ENCODE results near the gene FAM161B.

FAM161B gene

DNA sequence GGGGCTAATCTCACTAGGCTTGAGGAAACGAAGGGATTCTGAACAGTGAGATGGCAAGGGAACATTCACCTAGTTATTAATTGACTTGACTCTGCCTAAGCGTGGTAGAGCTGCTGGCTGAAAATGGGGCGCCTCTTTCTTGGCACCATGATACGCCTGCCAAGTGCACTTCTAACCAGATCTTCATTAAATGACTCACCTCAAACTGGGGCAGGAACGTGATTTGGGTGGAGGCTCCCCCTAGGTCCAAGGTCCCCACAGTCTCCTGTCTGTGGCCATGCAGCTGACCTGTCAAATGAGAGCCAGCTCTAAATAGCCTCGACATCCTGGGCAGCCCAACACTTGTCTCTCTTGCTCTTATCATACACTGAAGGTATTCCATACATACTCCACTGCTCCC, 26.2 kb upstream of the FAM161B start:
- no peak for TF ChIP-seq BHLHE40 (IDR thresholded peaks at IDR 0.05; ENCODE audit: borderline replicate concordance)
- TF ChIP-seq LEF1 (IDR thresholded peaks at IDR 0.05; ENCODE audit: borderline replicate concordance): no peak
- no peak for TF ChIP-seq SP1 (IDR thresholded peaks at IDR 0.05)
- no peak for TF ChIP-seq PKNOX1 (IDR thresholded peaks at IDR 0.05)
- no peak for TF ChIP-seq L3MBTL2 (conservative IDR thresholded peaks at IDR 0.05)
- no peak for TF ChIP-seq FOXA1 (IDR thresholded peaks at IDR 0.05)
- no peak for TF ChIP-seq TARDBP (IDR thresholded peaks at IDR 0.05)
- TF ChIP-seq SUZ12 (IDR thresholded peaks at IDR 0.05): no peak
- TF ChIP-seq NFRKB (IDR thresholded peaks at IDR 0.05): no peak
- no peak for TF ChIP-seq CTBP1 (IDR thresholded peaks at IDR 0.05; ENCODE audit: borderline replicate concordance)
- TF ChIP-seq FOXM1 (IDR thresholded peaks at IDR 0.05; ENCODE audit: borderline replicate concordance): no peak
- TF ChIP-seq ARNT (IDR thresholded peaks at IDR 0.05): no peak
- no peak for TF ChIP-seq HDGF (IDR thresholded peaks at IDR 0.05; ENCODE audit: borderline replicate concordance)
- no peak for TF ChIP-seq FOXK2 (IDR thresholded peaks at IDR 0.05)
- TF ChIP-seq ZNF384 (IDR thresholded peaks at IDR 0.05): no peak
- no peak for TF ChIP-seq ELF4 (IDR thresholded peaks at IDR 0.05)
- CTCF ChIA-PET: no interaction called here
- no peak for DNase-seq (ENCODE audit: extremely low spot score)

DNA sequence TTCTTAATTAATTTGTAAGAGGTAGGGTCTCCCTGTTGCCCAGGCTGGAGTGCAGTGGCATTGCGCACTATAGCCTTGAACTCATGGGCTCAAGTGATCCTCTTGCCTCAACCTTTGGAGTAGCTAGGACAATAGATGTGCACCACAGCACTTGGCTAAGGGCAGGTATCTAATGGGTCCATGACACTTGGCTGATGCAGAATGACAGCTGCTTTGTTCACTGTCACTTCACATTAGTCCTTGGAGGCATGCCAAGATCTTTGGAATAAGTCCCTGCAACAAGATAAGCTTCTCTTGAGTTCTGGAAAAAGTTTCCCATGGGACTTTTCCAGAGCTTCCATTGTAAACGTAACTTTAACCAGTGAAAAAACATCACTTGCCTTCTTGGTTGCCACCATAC, 23.6 kb upstream of the FAM161B start:
- POLR2A ChIA-PET: interaction anchor here (0.7 kb wide), 1 partner anchor 24 kb away, joined by 3 read pairs; the partner anchor contains the start of genes COQ6 and FAM161B
- no peak for DNase-seq (ENCODE audit: extremely low spot score)
- CTCF ChIA-PET: no interaction called here
- TF ChIP-seq SP1 (IDR thresholded peaks at IDR 0.05) (no peak), SUZ12 (IDR thresholded peaks at IDR 0.05) (no peak), FOXM1 (IDR thresholded peaks at IDR 0.05; ENCODE audit: borderline replicate concordance) (no peak), ZNF384 (IDR thresholded peaks at IDR 0.05) (no peak), CTBP1 (IDR thresholded peaks at IDR 0.05; ENCODE audit: borderline replicate concordance) (no peak), HDGF (IDR thresholded peaks at IDR 0.05; ENCODE audit: borderline replicate concordance) (no peak)

More for the DNA sequence above, 26.2 kb upstream of the FAM161B start:
- POLR2A ChIA-PET: no interaction called here

- ChIA-PET POLR2A (no interaction called here), CTCF (no interaction called here)
- TF ChIP-seq SP1 (IDR thresholded peaks at IDR 0.05): no peak
- no peak for TF ChIP-seq SUZ12 (IDR thresholded peaks at IDR 0.05)
- TF ChIP-seq LEF1 (IDR thresholded peaks at IDR 0.05; ENCODE audit: borderline replicate concordance): no peak
- TF ChIP-seq CTBP1 (IDR thresholded peaks at IDR 0.05; ENCODE audit: borderline replicate concordance): no peak
- TF ChIP-seq ZNF384 (IDR thresholded peaks at IDR 0.05): no peak
- TF ChIP-seq ELF4 (IDR thresholded peaks at IDR 0.05): no peak
- no peak for TF ChIP-seq HDGF (IDR thresholded peaks at IDR 0.05; ENCODE audit: borderline replicate concordance)
- no peak for TF ChIP-seq L3MBTL2 (conservative IDR thresholded peaks at IDR 0.05)
- no peak for TF ChIP-seq BHLHE40 (IDR thresholded peaks at IDR 0.05; ENCODE audit: borderline replicate concordance)
- no peak for TF ChIP-seq FOXM1 (IDR thresholded peaks at IDR 0.05; ENCODE audit: borderline replicate concordance)
- TF ChIP-seq FOXK2 (IDR thresholded peaks at IDR 0.05): no peak
- no peak for TF ChIP-seq TARDBP (IDR thresholded peaks at IDR 0.05)
- TF ChIP-seq NFRKB (IDR thresholded peaks at IDR 0.05): no peak
- TF ChIP-seq FOXA1 (IDR thresholded peaks at IDR 0.05): no peak
Observed at GRCh38 chr14:73968885-73969284, 19.0 kb upstream of the FAM161B start.

DNA sequence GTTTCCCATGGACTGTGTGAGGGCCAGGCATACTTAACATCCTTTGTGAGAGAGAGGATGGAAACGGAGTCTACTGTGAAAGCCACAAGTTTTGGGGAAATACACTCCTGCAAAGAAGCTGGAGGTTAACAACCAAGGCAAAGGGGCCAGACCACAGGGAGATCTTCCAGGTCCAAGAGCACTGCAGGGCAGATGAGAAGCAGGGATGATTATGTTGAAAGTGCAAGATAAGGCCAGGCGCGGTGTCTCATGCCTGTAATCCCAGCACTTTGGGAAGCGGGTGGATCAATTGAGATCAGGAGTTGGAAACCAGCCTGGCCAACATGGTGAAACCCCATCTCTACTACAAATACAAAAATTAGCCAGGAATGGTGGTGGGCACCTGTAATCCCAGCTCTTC, 15.3 kb upstream of the FAM161B start:
- TF ChIP-seq FOXA1 (IDR thresholded peaks at IDR 0.05) (no peak), ARNT (IDR thresholded peaks at IDR 0.05) (no peak), LEF1 (IDR thresholded peaks at IDR 0.05; ENCODE audit: borderline replicate concordance) (no peak), ZNF384 (IDR thresholded peaks at IDR 0.05) (no peak), PKNOX1 (IDR thresholded peaks at IDR 0.05) (no peak), HDGF (IDR thresholded peaks at IDR 0.05; ENCODE audit: borderline replicate concordance) (no peak), FOXM1 (IDR thresholded peaks at IDR 0.05; ENCODE audit: borderline replicate concordance) (no peak), BHLHE40 (IDR thresholded peaks at IDR 0.05; ENCODE audit: borderline replicate concordance) (no peak), SUZ12 (IDR thresholded peaks at IDR 0.05) (no peak), L3MBTL2 (conservative IDR thresholded peaks at IDR 0.05) (no peak), ELF4 (IDR thresholded peaks at IDR 0.05) (no peak)
- DNase-seq (ENCODE audit: extremely low spot score): no peak
- ChIA-PET CTCF (no interaction called here), POLR2A (no interaction called here)

More at GRCh38 chr14:73968885-73969284, 19.0 kb upstream of the FAM161B start:
- no peak for DNase-seq (ENCODE audit: extremely low spot score)

DNA sequence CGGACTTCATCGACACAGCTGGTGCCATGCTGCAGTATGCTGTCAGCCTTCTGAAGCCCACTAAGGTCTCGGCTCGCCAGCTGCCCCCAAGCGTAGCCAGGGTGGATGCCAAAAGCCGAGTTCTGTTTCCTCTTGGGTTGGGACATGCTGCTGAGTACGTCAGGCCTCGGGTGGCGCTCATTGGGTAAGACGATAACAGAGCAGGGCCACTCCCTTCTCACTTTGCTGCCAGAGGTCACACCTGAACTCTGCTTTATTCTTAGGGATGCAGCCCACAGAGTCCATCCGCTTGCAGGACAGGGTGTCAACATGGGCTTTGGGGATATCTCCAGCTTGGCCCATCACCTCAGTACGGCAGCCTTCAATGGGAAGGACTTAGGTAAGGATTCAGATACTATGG, 11.3 kb upstream of the FAM161B start:
- DNase-seq (ENCODE audit: extremely low spot score): no peak
- ChIA-PET POLR2A (no interaction called here), CTCF (no interaction called here)
- TF ChIP-seq FOXA1 (IDR thresholded peaks at IDR 0.05) (no peak), CTBP1 (IDR thresholded peaks at IDR 0.05; ENCODE audit: borderline replicate concordance) (no peak), PKNOX1 (IDR thresholded peaks at IDR 0.05) (no peak), L3MBTL2 (conservative IDR thresholded peaks at IDR 0.05) (no peak), ZNF384 (IDR thresholded peaks at IDR 0.05) (no peak), LEF1 (IDR thresholded peaks at IDR 0.05; ENCODE audit: borderline replicate concordance) (no peak), NFRKB (IDR thresholded peaks at IDR 0.05) (no peak), ELF4 (IDR thresholded peaks at IDR 0.05) (no peak), FOXM1 (IDR thresholded peaks at IDR 0.05; ENCODE audit: borderline replicate concordance) (no peak), HDGF (IDR thresholded peaks at IDR 0.05; ENCODE audit: borderline replicate concordance) (no peak)

DNA sequence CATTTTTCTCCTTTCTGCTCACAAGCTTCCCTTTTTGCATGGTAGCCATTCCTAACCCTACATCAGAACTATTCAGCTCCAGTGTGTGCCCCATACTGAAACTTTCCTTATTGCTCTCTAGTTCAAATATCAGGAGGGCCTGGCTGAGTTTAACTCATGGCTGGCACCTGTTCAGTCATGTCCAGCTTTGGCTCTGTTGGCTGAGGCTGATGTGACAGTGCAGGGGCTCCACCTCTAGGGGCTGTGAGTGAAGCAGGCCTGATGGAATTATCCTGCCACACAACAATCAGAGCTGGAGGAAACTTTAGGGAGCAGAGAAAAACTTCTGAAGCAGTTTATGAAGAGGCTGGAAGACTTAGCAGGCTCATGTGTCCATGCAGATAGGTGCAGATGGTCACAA, 8.7 kb upstream of the FAM161B start:
- POLR2A ChIA-PET: interaction anchor here (1.7 kb wide), 1 partner anchor 9 kb away, joined by 11 read pairs; the partner anchor contains the start of genes COQ6 and FAM161B
- CTCF ChIA-PET: interaction anchor here (0.5 kb wide), 2 partner anchors 16 to 19 kb away, joined by 5 read pairs; no protein-coding TSS in a partner anchor
- no peak for TF ChIP-seq NFRKB (IDR thresholded peaks at IDR 0.05)
- TF ChIP-seq BHLHE40 (IDR thresholded peaks at IDR 0.05; ENCODE audit: borderline replicate concordance): no peak
- no peak for TF ChIP-seq L3MBTL2 (conservative IDR thresholded peaks at IDR 0.05)
- TF ChIP-seq SUZ12 (IDR thresholded peaks at IDR 0.05): no peak
- no peak for TF ChIP-seq FOXM1 (IDR thresholded peaks at IDR 0.05; ENCODE audit: borderline replicate concordance)
- TF ChIP-seq LEF1 (IDR thresholded peaks at IDR 0.05; ENCODE audit: borderline replicate concordance): no peak
- TF ChIP-seq SP1 (IDR thresholded peaks at IDR 0.05): no peak
- no peak for TF ChIP-seq PKNOX1 (IDR thresholded peaks at IDR 0.05)
- no peak for TF ChIP-seq HDGF (IDR thresholded peaks at IDR 0.05; ENCODE audit: borderline replicate concordance)

More for the DNA sequence above, 8.7 kb upstream of the FAM161B start:
- no peak for DNase-seq (ENCODE audit: extremely low spot score)

Measured in HEK293T (cell line).